HepG2 (cell line): ENCODE results near the gene PCIF1. TPM values are rescaled to one million over a fixed set of nuclear protein-coding genes. Genes with fewer than 3 reads are reported as not detected.

Experiments
- ASH2L ChIP-seq: fragments of 300-600, 200-600 bp; sonication (generic); IDR thresholded peaks from 2 replicates; pipeline ENCODE4 v1.7.0; 2017; ENCODE audit warnings: low read depth, mild to moderate bottlenecking, moderate library complexity, mixed read lengths, low read length; ENCODE audit not compliant: insufficient read length
- CEBPG ChIP-seq: IDR thresholded peaks from 2 replicates; pipeline ENCODE4 v1.6.1; 2016
- CREBL2 ChIP-seq: sonication (generic); formaldehyde crosslinking; IDR thresholded peaks from 2 replicates; pipeline ENCODE4 v1.8.1; 2023; ENCODE audit warnings: missing genetic modification reagents, mild to moderate bottlenecking, borderline replicate concordance
- GATA4 ChIP-seq: sonication (generic); IDR thresholded peaks from 2 replicates; pipeline ENCODE4 v1.6.1; 2016; ENCODE audit warnings: antibody characterized with exemption, low read depth, borderline replicate concordance
- KAT8 ChIP-seq: IDR thresholded peaks from 2 replicates; pipeline ENCODE4 v1.6.1; 2016; ENCODE audit warnings: missing genetic modification reagents, missing compliant biosample characterization
- KLF11 ChIP-seq: IDR thresholded peaks from 2 replicates; pipeline ENCODE4 v1.6.1; 2016; ENCODE audit warnings: missing compliant biosample characterization
- MEF2D ChIP-seq: sonication (generic); formaldehyde crosslinking; IDR thresholded peaks from 2 replicates; pipeline ENCODE4 v1.5.1; 2020; ENCODE audit warnings: mild to moderate bottlenecking, missing genetic modification reagents
- MTF1 ChIP-seq: sonication (generic); formaldehyde crosslinking; IDR thresholded peaks from 2 replicates; pipeline ENCODE4 v1.5.0; 2020; ENCODE audit warnings: missing genetic modification reagents
- NFE2L2 ChIP-seq: fragments of 150-350 bp; IDR thresholded peaks from 2 replicates; pipeline ENCODE4 v1.6.1; 2014; ENCODE audit warnings: low read length
- PRDM4 ChIP-seq: sonication (generic); formaldehyde crosslinking; IDR thresholded peaks from 2 replicates; pipeline ENCODE4 v1.9.0; 2021; ENCODE audit warnings: missing genetic modification reagents, borderline replicate concordance
- ZC3H13 ChIP-seq: sonication (generic); formaldehyde crosslinking; IDR thresholded peaks from 2 replicates; pipeline ENCODE4 v1.8.1; 2023; ENCODE audit warnings: mild to moderate bottlenecking, missing genetic modification reagents, moderate library complexity
- ZNF101 ChIP-seq: sonication (generic); formaldehyde crosslinking; IDR thresholded peaks from 2 replicates; pipeline ENCODE4 v1.4.0; 2020; ENCODE audit warnings: mild to moderate bottlenecking, low read depth, missing genetic modification reagents, borderline replicate concordance
- ZNF143 ChIP-seq: sonication (generic); formaldehyde crosslinking; IDR thresholded peaks from 2 replicates; pipeline ENCODE4 v1.4.0; 2020; ENCODE audit warnings: missing genetic modification reagents
- ZNF589 ChIP-seq: sonication (generic); formaldehyde crosslinking; conservative IDR thresholded peaks from 2 replicates; pipeline ENCODE4 v1.8.0; 2022; ENCODE audit warnings: mild to moderate bottlenecking, moderate library complexity, missing genetic modification reagents
- polyA plus RNA-seq, 8 experiments: library from polyadenylated mRNA; depleted of rRNA in 3 of 8; stranded (reverse) in 7 of 8; unstranded in 1 of 8; fragments of >200 nt; fragmentation: Illumina TruSeq in 4 of 8; extraction: Trizol in 4 of 8; gene quantifications; 2 replicates each; pipeline versions ENCODE4 v1.2.1 to v1.2.3, GENCODE V29; 2011 to 2016; ENCODE audit warnings: low read depth in 4 of 8, missing spikeins in 1 of 8, mixed read lengths in 1 of 8; ENCODE audit not compliant: insufficient read depth in 1 of 8
- total RNA-seq, 5 experiments: library from RNA; depleted of rRNA; stranded (reverse); fragments of >200 nt; fragmentation: Illumina TruSeq; extraction: Trizol; gene quantifications; 2 replicates each; pipeline ENCODE4 v1.2.3, GENCODE V29; 2016; ENCODE audit warnings: low read depth in 1 of 5
- TF ChIP-seq, protein P1 (sequence below): fragments of 450-650 bp; IDR thresholded peaks from 2 replicates; pipeline ENCODE4 v1.6.1; 2017; ENCODE audit warnings: mild to moderate bottlenecking
- TF ChIP-seq, protein P2 (sequence below): sonication (generic); formaldehyde crosslinking; IDR thresholded peaks from 2 replicates; pipeline ENCODE4 v1.4.0; 2020; ENCODE audit warnings: missing genetic modification reagents, borderline replicate concordance
- TF ChIP-seq, protein P3 (sequence below): sonication (generic); formaldehyde crosslinking; IDR thresholded peaks from 2 replicates; pipeline ENCODE4 v1.4.0; 2020; ENCODE audit warnings: missing genetic modification reagents

Gene PCIF1
- total and polyA plus RNA-seq, 2 of the 13 experiments (the other 11 are each of a cell fraction or from before 2014, with no cell fraction given): 20.9 to 24.4 TPM

DNA sequence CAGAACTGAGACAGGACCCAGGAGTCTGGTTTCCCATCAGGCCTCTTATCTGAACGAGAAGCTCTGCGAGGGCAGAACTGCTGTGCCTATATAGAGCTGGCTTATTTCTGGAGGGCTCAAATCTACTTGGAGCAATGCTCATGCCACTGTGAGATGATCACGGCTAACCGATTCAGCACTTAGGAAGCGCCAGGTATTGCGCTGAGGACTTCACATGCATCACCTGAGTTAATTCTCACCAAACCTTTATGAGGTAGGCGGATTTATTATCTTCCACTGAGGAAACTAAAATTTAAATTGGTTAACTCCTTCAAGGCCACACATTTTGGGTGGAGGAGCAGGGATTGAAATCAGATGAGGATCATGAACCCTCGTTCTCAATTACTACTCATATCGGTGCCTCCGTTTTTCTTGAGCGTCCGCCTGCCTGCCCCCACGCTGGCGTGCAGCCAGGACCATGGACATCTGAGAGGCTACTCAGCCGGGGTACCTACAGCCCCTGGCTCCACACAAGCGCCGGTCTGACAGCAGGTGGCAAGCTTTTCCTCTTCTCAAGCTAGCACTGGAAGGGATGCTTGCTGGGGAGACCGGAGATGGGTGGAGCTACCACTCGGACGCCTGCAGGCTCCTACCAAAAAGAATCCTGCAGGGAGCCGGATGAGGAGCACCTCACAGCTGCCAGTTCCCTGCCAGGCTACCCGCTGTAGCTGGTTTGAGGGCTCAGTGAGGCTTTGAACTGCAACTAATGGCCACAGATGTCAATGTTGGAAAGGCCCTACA lies 1.0 kb upstream of the PCIF1 start (continued):
- TF ChIP-seq, protein P1, sequence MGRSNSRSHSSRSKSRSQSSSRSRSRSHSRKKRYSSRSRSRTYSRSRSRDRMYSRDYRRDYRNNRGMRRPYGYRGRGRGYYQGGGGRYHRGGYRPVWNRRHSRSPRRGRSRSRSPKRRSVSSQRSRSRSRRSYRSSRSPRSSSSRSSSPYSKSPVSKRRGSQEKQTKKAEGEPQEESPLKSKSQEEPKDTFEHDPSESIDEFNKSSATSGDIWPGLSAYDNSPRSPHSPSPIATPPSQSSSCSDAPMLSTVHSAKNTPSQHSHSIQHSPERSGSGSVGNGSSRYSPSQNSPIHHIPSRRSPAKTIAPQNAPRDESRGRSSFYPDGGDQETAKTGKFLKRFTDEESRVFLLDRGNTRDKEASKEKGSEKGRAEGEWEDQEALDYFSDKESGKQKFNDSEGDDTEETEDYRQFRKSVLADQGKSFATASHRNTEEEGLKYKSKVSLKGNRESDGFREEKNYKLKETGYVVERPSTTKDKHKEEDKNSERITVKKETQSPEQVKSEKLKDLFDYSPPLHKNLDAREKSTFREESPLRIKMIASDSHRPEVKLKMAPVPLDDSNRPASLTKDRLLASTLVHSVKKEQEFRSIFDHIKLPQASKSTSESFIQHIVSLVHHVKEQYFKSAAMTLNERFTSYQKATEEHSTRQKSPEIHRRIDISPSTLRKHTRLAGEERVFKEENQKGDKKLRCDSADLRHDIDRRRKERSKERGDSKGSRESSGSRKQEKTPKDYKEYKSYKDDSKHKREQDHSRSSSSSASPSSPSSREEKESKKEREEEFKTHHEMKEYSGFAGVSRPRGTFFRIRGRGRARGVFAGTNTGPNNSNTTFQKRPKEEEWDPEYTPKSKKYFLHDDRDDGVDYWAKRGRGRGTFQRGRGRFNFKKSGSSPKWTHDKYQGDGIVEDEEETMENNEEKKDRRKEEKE: no peak
- TF ChIP-seq, protein P2, sequence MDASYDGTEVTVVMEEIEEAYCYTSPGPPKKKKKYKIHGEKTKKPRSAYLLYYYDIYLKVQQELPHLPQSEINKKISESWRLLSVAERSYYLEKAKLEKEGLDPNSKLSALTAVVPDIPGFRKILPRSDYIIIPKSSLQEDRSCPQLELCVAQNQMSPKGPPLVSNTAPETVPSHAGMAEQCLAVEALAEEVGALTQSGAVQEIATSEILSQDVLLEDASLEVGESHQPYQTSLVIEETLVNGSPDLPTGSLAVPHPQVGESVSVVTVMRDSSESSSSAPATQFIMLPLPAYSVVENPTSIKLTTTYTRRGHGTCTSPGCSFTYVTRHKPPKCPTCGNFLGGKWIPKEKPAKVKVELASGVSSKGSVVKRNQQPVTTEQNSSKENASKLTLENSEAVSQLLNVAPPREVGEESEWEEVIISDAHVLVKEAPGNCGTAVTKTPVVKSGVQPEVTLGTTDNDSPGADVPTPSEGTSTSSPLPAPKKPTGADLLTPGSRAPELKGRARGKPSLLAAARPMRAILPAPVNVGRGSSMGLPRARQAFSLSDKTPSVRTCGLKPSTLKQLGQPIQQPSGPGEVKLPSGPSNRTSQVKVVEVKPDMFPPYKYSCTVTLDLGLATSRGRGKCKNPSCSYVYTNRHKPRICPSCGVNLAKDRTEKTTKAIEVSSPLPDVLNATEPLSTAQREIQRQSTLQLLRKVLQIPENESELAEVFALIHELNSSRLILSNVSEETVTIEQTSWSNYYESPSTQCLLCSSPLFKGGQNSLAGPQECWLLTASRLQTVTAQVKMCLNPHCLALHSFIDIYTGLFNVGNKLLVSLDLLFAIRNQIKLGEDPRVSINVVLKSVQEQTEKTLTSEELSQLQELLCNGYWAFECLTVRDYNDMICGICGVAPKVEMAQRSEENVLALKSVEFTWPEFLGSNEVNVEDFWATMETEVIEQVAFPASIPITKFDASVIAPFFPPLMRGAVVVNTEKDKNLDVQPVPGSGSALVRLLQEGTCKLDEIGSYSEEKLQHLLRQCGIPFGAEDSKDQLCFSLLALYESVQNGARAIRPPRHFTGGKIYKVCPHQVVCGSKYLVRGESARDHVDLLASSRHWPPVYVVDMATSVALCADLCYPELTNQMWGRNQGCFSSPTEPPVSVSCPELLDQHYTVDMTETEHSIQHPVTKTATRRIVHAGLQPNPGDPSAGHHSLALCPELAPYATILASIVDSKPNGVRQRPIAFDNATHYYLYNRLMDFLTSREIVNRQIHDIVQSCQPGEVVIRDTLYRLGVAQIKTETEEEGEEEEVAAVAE (CRISPR knock-in tag): peak; percentile 68; the same call in 1 of the 2 replicates
- no peak; the same call in 1 of the 2 replicates for TF ChIP-seq ZNF143 (CRISPR knock-in tag)
- peak; percentile 97 for TF ChIP-seq ZC3H13
- peak; percentile 70 for TF ChIP-seq MEF2D (CRISPR knock-in tag)
- TF ChIP-seq CREBL2 (CRISPR knock-in tag): no peak
- TF ChIP-seq ZNF101 (CRISPR knock-in tag): no peak
- no peak for TF ChIP-seq GATA4
- TF ChIP-seq ASH2L: no peak
- TF ChIP-seq MTF1 (CRISPR knock-in tag): no peak
- no peak for TF ChIP-seq PRDM4
- no peak; the same call in 1 of the 2 replicates for TF ChIP-seq KLF11 (CRISPR knock-in tag)
- peak; percentile 39 for TF ChIP-seq CEBPG
- TF ChIP-seq NFE2L2: no peak
- TF ChIP-seq, protein P3, sequence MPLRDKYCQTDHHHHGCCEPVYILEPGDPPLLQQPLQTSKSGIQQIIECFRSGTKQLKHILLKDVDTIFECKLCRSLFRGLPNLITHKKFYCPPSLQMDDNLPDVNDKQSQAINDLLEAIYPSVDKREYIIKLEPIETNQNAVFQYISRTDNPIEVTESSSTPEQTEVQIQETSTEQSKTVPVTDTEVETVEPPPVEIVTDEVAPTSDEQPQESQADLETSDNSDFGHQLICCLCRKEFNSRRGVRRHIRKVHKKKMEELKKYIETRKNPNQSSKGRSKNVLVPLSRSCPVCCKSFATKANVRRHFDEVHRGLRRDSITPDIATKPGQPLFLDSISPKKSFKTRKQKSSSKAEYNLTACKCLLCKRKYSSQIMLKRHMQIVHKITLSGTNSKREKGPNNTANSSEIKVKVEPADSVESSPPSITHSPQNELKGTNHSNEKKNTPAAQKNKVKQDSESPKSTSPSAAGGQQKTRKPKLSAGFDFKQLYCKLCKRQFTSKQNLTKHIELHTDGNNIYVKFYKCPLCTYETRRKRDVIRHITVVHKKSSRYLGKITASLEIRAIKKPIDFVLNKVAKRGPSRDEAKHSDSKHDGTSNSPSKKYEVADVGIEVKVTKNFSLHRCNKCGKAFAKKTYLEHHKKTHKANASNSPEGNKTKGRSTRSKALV (CRISPR knock-in tag): no peak
- TF ChIP-seq ZNF589 (CRISPR knock-in tag): 0 out of 2 replicates have a peak, but pooled peaks have one; percentile 56
- TF ChIP-seq KAT8: peak; percentile 72
